GM18867 (cell line): ENCODE results near the gene PCDHGB1.
A peak's percentile ranks its signal among the peaks of the same experiment; 100 is the strongest.
"Not testable (repeated sequence)": the region's sequence is repeated elsewhere in the genome, so short reads cannot be mapped to it uniquely, and the experiment has no call there.

ENCODE experiments used
- ATAC-seq: cut with Tn5 transposase; IDR thresholded peaks from one replicate; pipeline ENCODE4 v1.9.1; 2021; ENCODE audit warnings: mild to moderate bottlenecking, moderate library complexity; ENCODE audit not compliant: unreplicated experiment

Gene PCDHGB1

DNA sequence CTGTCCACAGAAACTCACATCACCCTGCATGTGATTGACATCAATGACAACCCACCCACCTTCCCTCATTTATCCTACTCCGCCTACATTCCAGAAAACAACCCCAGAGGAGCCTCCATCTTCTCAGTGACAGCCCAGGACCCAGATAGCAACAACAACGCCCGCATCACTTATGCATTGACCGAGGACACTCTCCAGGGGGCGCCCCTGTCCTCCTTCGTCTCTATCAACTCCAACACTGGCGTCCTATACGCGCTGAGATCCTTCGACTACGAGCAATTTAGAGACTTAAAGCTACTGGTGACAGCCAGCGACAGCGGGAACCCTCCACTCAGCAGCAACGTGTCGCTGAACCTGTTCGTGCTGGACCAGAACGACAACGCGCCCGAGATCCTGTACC, 4.6 kb upstream of the PCDHGB1 start:
- ATAC-seq, result no peak

DNA sequence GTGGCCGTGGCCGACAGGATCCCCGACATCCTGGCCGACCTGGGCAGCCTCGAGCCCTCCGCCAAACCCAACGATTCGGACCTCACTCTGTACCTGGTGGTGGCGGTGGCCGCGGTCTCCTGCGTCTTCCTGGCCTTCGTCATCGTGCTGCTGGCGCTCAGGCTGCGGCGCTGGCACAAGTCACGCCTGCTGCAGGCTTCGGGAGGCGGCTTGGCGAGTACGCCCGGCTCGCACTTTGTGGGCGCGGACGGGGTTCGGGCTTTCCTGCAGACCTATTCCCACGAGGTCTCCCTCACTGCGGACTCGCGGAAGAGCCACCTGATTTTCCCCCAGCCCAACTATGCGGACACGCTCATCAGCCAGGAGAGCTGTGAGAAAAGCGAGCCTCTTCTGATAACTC, 3.9 kb upstream of the PCDHGB1 start:
- ATAC-seq, result not testable (repeated sequence)

DNA sequence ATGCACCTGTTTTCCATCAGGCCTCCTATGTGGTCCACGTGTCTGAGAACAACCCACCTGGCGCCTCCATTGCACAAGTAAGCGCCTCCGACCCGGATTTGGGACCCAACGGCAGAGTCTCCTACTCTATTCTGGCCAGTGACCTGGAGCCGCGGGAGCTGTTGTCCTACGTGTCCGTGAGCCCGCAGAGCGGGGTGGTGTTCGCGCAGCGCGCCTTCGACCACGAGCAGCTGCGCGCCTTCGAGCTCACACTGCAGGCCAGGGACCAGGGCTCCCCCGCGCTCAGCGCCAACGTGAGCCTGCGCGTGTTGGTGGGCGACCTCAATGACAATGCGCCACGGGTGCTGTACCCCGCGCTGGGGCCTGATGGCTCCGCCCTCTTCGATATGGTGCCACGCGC, 1.7 kb downstream of the PCDHGB1 start:
- no peak for ATAC-seq

DNA sequence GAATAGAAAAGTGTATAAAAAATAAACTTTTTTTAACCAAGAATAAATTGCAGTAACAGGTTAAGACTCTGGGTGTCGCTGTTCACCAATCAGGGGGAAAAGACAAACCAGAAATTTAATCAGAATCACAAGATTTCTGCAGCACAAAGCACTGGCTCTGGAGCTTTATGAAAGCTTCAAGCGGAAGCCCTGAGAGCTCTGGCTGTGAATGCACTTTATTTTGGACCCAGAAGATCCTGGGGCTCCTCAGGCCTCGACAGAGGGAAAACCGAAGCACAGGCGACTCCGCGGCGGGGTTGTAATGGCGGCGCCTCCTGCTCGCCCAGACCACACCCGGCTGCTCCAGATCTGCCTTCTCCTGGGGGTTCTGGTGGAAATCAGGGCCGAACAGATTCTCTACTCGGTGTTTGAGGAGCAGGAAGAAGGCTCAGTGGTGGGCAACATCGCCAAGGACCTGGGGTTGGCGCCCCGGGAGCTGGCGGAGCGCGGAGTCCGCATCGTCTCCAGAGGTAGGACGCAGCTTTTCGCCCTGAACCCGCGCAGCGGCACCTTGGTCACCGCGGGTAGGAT, 5.1 kb downstream of the PCDHGB1 start, which contains the start of gene PCDHGA4:
PCDHGA4 (plus strand) TSS at position 122 of the 570 bp plus-strand sequence; CDS start at position 209, 87 bp downstream.
- no peak for ATAC-seq

DNA sequence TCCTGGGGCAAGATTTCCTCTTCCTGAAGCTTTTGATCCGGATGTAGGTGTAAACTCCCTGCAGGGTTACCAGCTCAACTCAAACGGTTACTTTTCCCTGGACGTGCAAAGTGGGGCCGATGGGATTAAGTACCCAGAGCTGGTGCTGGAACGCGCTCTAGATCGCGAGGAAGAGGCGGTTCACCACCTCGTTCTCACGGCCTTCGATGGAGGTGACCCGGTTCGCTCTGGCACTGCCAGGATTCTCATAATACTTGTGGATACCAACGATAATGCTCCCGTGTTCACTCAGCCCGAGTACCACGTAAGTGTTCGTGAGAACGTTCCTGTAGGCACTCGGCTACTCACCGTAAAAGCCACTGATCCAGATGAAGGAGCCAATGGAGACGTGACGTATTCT, 5.7 kb downstream of the PCDHGB1 start:
- ATAC-seq, result no peak

DNA sequence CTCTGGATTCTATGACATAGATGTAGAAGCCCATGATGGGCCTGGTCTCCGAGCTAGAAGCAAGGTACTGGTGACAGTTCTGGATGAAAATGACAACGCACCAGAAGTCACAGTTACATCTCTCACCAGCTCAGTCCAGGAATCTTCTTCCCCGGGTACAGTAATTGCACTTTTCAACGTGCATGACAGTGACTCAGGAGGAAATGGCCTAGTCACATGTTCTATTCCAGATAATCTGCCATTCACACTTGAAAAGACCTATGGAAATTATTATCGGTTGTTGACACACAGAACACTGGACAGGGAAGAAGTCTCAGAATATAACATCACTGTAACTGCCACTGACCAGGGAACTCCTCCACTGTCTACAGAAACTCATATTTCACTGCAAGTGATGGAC, 6.2 kb downstream of the PCDHGB1 start:
- ATAC-seq, result no peak

DNA sequence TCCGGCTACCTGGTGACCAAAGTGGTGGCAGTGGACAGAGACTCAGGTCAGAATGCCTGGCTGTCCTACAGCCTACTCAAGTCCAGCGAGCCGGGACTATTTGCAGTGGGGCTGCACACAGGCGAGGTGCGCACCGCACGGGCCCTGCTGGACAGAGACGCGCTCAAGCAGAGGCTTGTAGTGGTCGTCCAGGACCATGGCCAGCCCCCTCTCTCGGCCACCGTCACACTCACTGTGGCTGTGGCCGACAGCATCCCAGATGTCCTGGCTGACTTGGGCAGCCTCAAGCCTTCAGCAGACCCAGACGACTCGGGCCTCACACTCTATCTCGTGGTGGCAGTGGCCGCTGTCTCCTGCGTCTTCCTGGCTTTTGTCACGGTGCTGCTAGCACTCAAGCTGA, 7.1 kb downstream of the PCDHGB1 start:
- no peak for ATAC-seq

DNA sequence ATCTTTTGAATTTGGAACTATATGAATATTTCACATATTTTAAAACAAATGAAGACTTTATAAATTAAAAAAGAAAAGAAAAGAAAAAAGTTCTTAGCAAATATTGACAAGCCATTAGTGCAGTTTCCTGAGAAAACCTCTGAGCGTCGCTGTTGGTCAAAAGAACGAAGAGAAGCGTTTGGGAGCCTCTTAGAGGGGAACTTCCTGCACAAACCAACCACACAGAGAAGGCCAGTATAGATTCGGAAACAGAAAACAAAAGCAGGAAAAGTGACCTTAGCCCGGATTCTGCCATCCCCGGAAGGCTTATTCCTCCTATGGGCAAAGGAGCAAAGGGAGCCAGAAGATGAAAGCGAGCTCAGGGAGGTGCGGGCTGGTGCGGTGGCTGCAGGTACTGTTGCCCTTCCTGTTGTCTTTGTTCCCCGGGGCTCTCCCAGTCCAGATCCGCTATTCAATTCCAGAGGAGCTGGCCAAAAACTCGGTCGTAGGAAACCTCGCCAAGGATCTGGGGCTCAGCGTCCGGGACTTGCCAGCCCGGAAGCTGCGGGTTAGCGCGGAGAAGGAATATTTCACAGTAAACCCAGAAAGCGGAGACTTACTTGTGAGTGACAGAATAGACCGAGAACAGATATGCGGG, 10.0 kb downstream of the PCDHGB1 start, which contains the start of gene PCDHGB2:
PCDHGB2 (plus strand) TSS at position 205 of the 637 bp plus-strand sequence; CDS start at position 347, 142 bp downstream.
- ATAC-seq, result no peak

DNA sequence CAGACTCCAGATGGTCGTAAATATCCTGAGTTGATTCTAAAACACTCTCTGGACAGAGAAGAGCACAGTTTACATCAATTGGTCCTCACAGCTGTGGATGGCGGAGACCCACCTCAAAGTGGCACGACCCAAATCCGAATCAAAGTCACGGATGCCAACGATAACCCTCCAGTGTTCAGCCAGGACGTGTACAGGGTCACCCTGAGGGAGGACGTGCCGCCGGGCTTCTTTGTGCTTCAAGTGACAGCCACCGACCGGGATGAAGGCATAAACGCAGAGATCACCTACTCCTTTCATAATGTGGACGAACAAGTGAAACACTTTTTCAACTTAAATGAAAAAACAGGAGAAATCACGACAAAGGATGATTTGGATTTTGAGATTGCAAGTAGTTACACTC, 10.8 kb downstream of the PCDHGB1 start:
- no peak for ATAC-seq

DNA sequence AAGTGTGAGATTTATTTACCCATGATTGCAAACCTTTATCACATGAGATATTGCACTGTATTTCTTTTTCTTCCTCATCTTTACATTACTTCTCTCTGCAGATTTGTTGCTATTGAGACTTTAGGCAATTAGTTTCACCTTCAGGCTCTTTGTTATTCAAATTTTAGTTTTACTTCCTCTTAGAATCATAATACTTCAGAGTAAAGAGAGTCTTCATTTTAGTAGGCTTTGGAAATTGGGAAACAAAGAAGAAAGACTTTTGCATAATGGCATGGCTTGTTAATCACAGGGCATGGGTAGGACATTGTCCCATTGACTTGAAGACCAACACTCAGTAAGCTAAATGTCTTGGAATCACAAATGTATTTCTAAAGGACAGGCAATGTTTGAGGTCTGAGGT, 12.8 kb downstream of the PCDHGB1 start:
- no peak for ATAC-seq

DNA sequence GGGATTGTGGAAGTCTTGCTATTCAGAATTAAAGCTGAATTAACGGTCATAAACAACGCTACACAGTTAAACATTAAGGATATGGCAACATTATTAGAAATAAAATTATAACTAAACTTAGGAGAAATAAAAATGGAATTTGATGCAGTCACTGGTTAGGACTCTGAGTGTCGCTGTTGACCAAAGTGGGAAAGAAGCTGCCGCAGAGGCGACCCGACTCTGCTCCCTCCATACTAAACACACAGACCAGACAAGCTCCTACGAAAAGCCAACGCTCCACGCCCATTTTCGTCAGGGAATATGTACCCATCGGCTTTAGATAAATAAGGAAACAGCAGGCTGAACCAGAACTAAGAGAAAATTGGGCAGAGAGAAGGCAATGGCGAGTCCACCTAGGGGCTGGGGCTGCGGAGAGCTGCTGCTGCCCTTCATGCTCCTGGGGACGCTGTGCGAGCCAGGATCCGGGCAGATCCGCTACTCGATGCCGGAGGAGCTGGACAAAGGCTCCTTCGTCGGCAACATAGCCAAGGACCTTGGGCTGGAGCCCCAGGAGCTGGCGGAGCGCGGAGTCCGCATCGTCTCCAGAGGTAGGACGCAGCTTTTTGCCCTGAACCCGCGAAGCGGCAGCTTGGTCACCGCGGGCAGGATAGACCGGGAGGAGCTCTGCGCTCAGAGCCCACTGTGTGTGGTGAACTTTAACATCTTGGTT, 14.2 kb downstream of the PCDHGB1 start, which contains the start of gene PCDHGA5:
PCDHGA5 (plus strand) TSS at position 211 of the 709 bp plus-strand sequence; CDS start at position 380, 169 bp downstream.
- ATAC-seq, result no peak

DNA sequence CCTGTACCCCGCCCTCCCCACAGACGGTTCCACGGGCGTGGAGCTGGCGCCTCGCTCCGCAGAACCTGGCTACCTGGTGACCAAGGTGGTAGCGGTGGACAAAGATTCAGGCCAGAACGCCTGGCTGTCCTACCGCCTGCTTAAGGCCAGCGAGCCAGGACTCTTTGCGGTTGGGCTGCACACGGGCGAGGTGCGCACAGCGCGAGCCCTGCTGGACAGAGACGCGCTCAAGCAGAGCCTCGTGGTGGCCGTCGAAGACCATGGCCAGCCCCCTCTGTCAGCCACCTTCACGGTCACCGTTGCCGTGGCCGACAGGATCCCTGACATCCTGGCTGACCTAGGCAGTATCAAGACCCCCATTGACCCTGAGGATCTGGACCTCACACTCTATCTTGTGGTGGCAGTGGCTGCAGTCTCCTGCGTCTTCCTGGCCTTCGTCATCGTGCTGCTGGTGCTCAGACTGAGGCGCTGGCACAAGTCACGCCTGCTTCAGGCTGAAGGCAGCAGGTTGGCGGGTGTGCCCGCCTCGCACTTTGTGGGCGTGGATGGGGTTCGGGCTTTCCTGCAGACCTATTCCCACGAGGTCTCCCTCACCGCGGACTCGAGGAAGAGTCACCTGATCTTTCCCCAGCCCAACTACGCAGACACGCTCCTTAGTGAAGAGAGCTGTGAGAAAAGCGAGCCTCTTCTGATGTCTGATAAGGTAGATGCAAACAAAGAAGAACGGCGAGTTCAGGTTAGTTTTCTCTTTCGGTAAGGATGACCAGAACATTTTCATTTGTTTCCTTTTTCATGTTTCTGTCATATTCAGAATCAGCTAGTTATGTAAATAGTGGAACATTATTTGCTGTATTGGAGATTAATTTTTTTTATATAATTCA, 16.4 kb downstream of the PCDHGB1 start:
- no peak for ATAC-seq

DNA sequence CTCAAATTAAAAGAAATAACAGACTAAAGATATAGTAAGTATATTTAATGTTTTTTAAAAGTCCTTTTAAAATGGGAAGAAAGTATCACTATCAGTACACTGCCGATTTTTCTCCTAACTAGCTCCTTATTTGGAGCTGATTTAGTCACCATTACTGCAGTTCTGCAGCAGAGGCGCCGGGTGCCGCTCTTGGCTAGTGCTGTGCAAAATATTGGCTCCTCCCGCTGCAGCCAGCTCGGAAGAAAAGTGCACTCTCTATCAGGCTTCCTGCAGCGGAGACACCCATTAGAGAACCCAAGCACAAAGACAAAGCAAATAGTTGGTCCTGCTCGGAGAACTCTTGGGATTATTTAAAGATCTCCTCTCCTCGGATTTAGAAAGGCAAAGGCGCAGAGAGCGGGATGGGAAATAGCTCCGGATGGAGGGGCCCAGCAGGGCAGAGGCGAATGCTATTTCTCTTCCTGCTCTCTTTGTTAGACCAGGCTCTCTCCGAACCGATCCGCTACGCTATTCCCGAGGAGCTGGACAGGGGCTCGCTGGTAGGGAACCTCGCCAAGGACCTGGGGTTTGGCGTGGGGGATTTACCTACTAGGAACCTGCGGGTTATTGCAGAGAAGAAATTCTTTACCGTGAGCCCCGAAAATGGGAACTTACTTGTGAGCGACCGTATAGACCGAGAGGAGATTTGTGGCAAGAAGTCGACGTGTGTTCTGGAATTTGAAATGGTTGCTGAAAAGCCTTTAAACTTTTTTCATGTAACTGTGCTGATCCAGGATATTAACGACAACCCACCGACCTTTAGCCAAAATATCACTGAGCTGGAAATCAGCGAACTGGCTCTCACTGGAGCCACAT, 20.3 kb downstream of the PCDHGB1 start, which contains the start of gene PCDHGB3:
PCDHGB3 (plus strand) TSS at position 249 of the 855 bp plus-strand sequence; CDS start at position 402, 153 bp downstream.
- ATAC-seq, result peak; percentile 95

DNA sequence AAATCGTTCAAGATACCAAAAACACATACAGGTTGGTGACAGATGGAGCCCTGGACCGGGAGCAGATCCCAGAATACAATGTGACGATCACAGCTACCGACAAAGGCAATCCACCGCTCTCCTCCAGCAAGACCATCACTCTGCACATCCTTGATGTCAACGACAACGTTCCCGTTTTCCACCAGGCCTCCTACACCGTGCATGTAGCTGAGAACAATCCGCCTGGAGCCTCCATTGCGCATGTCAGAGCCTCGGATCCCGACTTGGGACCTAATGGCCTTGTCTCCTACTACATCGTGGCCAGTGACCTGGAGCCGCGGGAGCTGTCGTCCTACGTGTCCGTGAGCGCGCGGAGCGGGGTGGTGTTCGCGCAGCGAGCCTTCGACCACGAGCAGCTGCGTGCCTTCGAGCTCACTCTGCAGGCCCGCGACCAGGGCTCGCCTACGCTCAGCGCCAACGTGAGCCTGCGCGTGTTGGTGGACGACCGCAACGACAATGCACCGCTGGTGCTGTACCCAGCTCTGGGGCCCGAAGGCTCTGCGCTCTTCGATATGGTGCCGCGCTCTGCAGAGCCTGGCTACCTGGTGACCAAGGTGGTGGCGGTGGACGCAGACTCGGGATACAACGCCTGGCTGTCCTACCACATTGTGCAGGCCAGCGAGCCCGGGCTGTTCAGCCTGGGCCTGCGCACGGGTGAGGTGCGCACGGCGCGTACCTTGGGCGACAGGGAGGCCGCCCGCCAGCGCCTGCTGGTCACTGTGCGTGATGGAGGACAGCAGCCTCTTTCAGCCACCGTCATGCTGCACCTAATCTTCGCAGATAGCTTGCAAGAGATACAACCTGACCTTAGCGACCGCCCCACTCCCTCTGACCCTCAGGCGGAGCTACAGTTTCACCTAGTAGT, 21.9 kb downstream of the PCDHGB1 start:
- no peak for ATAC-seq

DNA sequence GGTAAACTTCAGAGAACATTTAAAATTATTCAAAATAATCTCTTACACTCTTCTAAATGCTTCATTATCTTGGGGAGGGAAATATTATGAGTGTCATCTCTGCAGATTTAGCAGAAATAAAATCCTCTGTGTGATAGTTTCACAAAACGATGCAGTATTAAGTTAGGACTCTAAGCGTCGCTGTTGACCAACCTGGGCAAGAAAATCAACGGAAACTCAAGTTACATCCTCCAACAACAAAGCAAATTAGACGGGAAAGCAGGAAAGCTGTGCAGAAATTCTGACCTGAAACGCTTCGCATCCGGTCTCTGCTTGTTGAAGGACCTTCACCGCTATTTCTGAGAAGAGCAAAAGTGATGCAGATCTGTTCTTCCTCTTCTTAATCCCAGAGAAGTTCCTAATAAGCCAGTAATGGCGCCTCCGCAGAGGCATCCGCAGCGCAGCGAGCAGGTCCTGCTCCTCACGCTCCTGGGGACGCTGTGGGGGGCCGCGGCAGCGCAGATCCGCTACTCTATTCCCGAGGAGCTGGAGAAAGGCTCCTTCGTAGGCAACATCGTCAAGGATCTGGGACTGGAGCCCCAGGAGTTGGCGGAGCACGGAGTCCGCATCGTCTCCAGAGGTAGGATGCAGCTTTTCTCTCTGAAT, 23.9 kb downstream of the PCDHGB1 start, which contains the start of gene PCDHGA6:
PCDHGA6 (plus strand) TSS at position 219 of the 645 bp plus-strand sequence; CDS start at position 412, 193 bp downstream.
- ATAC-seq, result no peak

DNA sequence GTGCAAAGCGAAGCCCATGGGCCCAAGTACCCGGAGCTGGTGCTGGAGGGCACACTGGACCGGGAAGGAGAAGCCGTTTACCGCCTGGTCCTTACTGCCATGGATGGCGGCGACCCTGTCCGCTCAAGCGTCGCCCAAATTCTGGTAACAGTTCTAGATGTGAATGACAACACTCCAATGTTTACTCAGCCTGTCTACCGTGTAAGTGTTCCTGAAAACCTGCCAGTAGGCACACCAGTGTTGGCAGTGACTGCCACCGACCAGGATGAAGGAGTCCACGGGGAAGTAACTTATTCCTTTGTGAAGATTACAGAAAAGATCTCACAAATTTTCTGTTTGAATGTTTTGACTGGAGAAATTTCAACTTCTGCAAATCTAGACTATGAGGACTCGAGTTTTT, 24.7 kb downstream of the PCDHGB1 start:
- no peak for ATAC-seq

DNA sequence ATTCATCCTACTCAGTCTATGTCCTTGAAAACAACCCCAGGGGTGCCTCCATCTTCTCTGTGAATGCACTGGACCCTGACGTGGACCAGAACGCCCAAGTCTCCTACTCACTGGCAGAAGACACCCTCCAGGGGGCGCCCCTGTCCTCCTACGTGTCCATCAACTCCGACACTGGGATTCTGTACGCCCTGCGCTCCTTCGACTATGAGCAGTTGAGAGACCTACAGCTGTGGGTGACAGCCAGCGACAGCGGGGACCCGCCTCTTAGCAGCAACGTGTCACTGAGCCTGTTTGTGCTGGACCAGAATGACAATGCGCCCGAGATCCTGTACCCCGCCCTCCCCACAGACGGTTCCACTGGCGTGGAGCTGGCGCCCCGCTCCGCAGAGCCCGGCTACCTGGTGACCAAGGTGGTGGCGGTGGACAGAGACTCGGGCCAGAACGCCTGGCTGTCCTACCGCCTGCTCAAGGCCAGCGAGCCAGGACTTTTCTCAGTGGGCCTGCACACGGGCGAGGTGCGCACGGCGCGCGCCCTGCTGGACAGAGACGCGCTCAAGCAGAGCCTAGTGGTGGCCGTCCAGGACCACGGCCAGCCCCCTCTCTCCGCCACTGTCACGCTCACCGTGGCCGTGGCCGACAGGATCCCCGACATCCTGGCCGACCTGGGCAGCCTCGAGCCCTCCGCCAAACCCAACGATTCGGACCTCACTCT, 25.7 kb downstream of the PCDHGB1 start:
- not testable (repeated sequence) for ATAC-seq
